NCI-H526 treated with DMSO at 0.1 percent for 48 hours (cell line): ENCODE results near the gene SLC52A3.

Source experiments
- DNase-seq: peaks from one replicate; lab custom pipeline; 2025; lab: John Stamatoyannopoulos, UW

SLC52A3 gene

GRCh38 chr20:766906-767305 lies 1.4 kb downstream of the SLC52A3 start:
- no peak for DNase-seq

DNA sequence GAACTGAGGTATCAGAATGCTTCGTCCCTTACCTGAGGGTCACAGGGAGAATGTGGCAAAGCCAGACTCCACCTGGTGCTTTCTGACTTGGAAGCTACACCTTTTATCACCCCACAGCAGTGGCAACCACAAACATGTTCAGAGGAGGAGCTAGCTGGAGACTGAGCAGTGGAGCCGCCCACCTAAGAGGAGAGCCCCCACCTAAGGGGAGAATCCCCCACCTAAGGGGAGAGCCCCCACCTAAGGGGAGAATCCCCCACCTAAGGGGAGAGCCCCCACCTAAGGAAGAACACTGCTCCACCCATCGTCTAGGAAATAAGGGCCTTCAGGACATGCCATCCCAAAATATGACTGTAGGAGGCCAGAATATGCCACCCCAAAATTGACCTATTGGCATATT lies 4.0 kb downstream of the SLC52A3 start:
- DNase-seq, result no peak

GRCh38 chr20:761418-762381 lies 6.6 kb downstream of the SLC52A3 start:
- no peak for DNase-seq

DNA sequence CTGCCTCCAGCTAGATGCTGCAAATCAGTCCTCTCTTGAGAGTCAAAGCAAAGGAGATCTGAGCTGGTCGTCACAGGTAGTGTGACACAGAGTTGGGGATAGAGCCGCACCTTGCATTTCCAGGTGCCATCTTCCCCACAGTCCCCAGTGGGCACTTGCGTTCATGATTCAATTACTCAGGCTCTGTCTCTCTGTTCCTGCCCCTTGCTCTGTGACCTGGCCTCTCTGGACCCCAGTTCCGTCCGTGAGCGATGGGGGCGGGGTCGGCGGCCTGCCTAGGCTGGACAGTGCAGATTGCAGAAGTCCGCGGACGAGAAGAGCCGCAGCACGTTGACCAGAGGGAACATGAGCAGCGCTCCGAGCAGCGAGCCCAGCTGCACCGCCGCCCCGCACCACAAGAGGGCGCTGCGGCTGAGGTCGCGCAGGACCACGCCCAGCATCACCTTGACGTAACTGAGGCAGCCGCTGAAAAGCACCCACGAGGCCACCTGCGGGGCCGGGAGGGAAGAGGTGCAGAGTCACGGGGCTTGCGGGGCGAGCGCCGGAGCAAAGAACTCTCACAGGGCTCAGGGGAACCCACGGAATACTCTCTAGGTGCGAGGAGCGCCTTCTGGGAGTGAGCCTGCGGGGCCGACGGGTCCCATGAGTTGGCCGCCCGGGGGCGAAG lies 7.4 kb downstream of the SLC52A3 start:
- no peak for DNase-seq

DNA sequence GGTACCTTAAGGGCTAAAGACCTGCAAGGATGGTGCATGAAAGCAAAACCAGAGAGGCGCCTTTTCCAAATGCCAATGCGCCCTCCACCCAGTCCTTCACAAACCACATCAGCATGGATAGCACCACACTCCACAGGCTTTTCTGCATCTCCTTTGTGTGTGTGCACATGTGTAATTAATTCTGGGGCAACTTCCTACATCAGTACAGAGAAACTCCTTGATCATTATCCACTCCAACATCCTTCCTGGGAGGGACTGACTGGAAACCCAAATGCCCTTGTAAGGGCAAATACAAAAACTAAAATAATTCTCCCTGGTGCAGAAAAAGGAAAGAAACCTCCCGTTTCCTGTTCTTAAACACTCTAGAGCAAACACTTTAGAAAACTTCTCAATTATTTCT lies 10.8 kb downstream of the SLC52A3 start:
- DNase-seq, result no peak

- DNase-seq, result no peak
These were observed 12.4 kb downstream of the SLC52A3 start for GRCh38 chr20:755941-756340.

- DNase-seq, result no peak
These were observed 13.4 kb downstream of the SLC52A3 start for GRCh38 chr20:754904-755303.

DNA sequence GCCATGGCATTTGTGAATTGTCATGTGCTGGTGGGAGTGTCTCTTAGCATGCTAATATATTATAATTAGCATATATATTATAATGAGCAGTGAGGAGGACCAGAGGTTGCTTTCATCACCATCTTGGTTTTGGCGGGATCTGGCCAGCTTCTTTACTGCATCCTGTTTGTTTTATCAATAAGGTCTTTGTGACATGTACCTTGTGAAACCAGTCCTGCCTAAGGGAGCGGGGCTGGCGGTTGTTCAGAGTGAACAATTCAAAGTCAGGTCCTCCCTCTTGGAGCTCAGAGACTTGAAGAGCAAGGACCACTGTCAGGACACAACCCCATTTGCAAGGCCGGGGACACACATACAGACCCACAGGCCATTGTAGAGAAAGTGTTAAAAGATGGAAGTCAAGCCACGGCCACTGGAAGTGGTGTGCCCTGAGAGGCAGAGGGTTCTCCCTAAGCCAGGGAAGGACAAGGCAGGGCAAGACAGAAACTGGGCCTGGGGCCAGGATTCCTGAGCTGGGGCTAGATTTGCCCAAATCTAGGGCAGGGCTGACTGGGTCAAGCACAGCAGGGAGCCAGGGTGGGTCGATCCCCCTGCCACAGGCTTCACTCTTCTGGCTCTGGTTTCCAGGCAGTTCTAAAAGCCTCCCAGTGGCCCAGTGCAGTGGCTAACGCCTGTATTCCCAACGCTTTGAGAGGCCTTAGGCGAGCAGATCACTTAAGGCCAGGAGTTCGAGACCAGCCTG lies 14.2 kb downstream of the SLC52A3 start:
- no peak for DNase-seq

DNA sequence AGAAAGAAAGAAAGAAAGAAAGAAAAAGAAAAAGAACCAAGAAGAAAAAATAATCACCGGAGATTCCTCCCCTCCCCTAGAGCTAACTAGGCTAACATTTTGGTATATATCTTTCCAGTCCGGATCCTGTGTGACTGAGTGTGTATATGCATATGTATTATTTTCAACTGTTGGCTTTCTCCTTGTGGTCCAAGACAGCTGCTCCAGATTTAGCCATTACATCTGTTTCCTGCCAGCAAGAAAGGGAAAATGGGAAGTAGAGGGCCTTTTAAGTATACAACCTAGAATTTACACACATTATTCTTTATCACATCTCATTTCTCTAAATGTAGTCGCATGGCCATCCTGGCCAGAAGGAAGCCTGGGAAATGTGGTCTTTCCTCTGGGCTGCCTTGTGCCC lies 15.2 kb downstream of the SLC52A3 start:
- DNase-seq, result no peak

GRCh38 chr20:752291-752690 lies 16.0 kb downstream of the SLC52A3 start:
- no peak for DNase-seq

DNA sequence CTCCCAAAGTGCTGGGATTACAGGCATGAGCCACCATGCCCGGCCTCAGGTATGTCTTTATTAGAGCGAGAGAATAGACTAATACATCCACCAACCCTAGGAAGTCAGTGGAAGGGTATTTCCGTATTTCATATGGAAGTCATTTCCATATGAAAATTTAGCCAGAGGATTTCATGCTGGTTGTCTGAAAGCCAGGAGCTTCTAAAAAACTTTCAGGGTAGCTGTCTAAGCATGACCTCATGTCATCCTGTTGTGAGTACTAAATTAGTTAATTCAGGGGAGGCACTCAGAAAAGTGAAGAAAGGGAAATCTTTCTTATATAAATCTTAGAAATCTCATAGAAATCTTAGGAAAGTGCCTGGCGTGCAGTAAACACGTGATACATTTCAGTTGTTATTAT lies 16.5 kb downstream of the SLC52A3 start:
- no peak for DNase-seq

GRCh38 chr20:750801-751200 lies 17.5 kb downstream of the SLC52A3 start:
- no peak for DNase-seq

- no peak for DNase-seq
These were observed 22.5 kb downstream of the SLC52A3 start for GRCh38 chr20:745683-746301.

DNA sequence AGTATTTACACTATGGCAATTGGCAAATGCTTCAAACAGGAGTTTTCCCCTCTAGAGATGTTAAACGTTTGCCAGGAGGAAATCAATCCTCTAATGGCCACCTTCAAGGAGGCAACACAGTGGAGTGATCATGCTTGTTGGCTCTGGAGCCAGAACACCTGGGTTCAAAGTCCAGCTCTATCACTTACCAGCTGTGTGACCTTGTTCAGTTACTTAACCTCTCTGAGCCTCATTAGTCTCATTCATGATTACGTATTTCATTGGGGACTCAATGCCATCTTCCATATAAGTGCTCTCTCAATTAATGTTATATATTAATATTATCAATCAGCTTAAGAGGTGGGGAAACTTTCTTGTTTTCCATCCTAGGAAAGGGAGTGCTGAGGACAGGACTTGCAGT lies 26.1 kb downstream of the SLC52A3 start:
- no peak for DNase-seq

- DNase-seq, result no peak
These were observed 26.7 kb downstream of the SLC52A3 start for GRCh38 chr20:741620-742019.

- no peak for DNase-seq
These were observed 28.1 kb downstream of the SLC52A3 start for GRCh38 chr20:740162-740561.

DNA sequence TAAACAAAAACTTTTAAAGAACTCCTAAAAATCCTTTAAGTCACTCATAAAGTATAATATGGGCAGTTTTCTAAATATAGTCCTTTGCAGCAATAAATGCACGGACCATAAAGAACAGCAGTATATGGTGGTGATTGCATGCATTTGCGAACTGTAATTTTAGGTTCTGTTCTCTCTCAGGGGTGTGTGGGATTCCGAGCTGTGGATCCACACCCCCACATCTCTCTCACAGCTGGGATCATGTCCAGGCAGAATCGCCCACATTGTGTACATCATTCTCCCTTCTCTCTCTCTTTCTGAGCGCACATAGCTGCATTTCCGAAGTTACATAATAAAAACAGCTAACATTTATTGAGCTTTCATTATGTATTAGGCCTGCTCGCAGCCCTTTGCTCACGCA lies 28.6 kb downstream of the SLC52A3 start:
- no peak for DNase-seq

- no peak for DNase-seq
These were observed 34.4 kb downstream of the SLC52A3 start for GRCh38 chr20:733861-734260.

GRCh38 chr20:732727-733126 lies 35.6 kb downstream of the SLC52A3 start:
- no peak for DNase-seq

- DNase-seq, result no peak
These were observed 36.3 kb downstream of the SLC52A3 start for GRCh38 chr20:731891-732560.

GRCh38 chr20:730005-730404 lies 38.3 kb downstream of the SLC52A3 start:
- DNase-seq, result no peak
